Measurements from ENCODE around the gene OSTM1.
"Not testable (repeated sequence)": the region's sequence is repeated elsewhere in the genome, so short reads cannot be mapped to it uniquely, and the experiment has no call there.

Gene OSTM1

GRCh38 chr6:108030211-108030610 is 44.3 kb downstream of the OSTM1 start:
- DNase-seq (ENCODE audit: low read depth) = no peak
- TF ChIP-seq CTCF (IDR thresholded peaks at IDR 0.05; ENCODE audit: low read depth, low read length, missing control alignments) = no peak
- no peak overlapping the region for H3K4me3 ChIP-seq (ENCODE audit: low read depth, low read length)
- in situ Hi-C loops (cut with HindIII; ENCODE audit: low sequenced_read_pairs) = no loop called here

DNA sequence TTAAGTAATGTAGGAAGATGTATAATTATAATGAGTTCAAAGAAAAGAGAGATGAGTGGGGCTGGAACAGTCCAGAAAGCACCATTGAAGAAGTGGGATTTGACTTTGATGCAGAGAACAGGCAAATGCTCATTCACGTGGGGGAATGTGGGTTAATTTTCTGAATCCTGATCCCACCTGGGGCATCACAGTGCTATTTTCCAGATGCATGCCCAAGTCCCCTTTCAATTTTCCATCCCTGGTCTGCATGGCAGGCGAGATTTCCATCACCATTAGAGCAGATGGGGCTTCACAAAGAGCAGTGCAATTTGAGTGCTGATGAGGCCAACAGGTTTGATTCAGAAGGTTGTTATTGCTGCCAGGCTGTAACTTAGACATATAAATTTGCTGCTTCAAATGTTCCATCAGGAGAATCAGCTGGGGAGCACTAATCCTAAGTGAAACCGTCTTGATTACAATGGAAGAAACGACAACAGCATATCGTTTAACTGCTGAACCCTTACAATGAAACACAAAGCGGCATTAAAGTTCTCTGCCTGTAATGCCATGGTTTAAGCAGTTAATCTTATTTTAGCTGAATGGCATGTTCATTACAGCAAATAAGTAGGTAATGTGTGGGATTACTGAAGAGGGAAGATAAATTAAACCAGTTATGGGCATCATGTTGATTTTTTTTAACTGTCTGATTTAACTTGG is 45.2 kb downstream of the OSTM1 start:
- no peak for TF ChIP-seq CTCF (IDR thresholded peaks at IDR 0.05; ENCODE audit: low read depth, low read length, missing control alignments)
- in situ Hi-C loops (cut with HindIII; ENCODE audit: low sequenced_read_pairs) = no loop called here
- DNase-seq (ENCODE audit: low read depth) = no peak
- H3K4me3 ChIP-seq (ENCODE audit: low read depth, low read length) = no peak overlapping the region

DNA sequence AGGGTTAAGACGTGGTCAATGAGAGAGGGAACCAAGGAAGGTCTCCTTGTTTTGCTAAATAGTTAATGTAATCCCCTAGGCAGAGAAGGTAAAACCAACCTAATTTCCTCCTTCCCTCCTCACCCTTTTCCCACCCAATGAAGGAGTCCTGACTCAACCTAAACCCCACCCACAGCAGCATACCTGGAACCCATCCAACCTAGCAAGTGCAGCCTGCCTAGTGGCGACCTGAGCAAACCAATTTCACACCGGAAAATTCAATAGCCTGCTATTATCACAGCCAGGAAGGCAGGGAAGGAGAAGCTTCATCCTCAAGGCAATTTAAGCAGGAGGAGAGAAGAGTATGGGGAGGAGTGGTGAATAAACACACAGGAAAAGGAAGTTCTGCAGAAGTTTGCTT is 46.9 kb downstream of the OSTM1 start:
- in situ Hi-C loops (cut with HindIII; ENCODE audit: low sequenced_read_pairs) = no loop called here
- no peak for TF ChIP-seq CTCF (IDR thresholded peaks at IDR 0.05; ENCODE audit: low read depth, low read length, missing control alignments)
- DNase-seq (ENCODE audit: low read depth) = no peak
- no peak overlapping the region for H3K4me3 ChIP-seq (ENCODE audit: low read depth, low read length)

- no peak overlapping the region for H3K4me3 ChIP-seq (ENCODE audit: low read depth, low read length)
- TF ChIP-seq CTCF (IDR thresholded peaks at IDR 0.05; ENCODE audit: low read depth, low read length, missing control alignments) = no peak
- no peak for DNase-seq (ENCODE audit: low read depth)
- in situ Hi-C loops (cut with HindIII; ENCODE audit: low sequenced_read_pairs) = no loop called here
Observed at GRCh38 chr6:108027056-108027455, 47.5 kb downstream of the OSTM1 start.

DNA sequence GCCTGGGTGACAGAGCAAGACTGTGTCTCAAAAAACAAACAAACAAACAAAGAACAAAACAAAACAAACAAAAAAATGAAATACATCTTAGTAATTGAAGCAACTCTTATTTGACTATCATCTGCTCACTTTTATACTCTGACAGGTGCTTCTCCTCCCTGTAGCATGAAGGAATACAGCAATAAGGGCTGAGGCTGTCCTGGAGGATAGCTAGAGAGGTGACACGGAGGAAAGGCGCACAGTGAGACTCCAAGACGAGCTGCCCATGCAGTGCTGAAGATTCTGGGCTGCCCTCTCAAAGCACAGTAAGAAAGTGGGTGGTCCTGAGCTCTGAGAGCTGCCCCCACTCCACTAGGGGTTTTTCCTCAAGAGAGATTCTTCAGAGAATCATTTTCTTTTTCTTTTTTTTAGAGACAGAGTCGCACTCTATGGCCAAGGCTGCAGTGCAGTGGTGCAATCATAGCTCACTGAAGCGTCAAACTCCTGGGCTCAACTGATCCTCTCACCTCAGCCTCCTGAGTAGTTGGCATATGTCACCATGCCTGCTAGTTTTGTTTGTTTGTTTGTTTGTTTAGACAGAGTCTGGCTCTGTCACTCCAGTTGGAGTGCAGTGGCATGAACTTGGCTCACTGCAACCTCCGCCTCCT is 50.0 kb downstream of the OSTM1 start:
- no peak for TF ChIP-seq CTCF (IDR thresholded peaks at IDR 0.05; ENCODE audit: low read depth, low read length, missing control alignments)

GRCh38 chr6:108020472-108021116 is 53.9 kb downstream of the OSTM1 start:
- TF ChIP-seq CTCF (IDR thresholded peaks at IDR 0.05; ENCODE audit: low read depth, low read length, missing control alignments) = no peak
- DNase-seq (ENCODE audit: low read depth) = no peak
- H3K4me3 ChIP-seq (ENCODE audit: low read depth, low read length) = no peak overlapping the region
- in situ Hi-C loops (cut with HindIII; ENCODE audit: low sequenced_read_pairs) = no loop called here

More for the DNA sequence above, 50.0 kb downstream of the OSTM1 start:
- H3K4me3 ChIP-seq (ENCODE audit: low read depth, low read length) = no peak overlapping the region
- in situ Hi-C loops (cut with HindIII; ENCODE audit: low sequenced_read_pairs) = no loop called here
- no peak for DNase-seq (ENCODE audit: low read depth)

DNA sequence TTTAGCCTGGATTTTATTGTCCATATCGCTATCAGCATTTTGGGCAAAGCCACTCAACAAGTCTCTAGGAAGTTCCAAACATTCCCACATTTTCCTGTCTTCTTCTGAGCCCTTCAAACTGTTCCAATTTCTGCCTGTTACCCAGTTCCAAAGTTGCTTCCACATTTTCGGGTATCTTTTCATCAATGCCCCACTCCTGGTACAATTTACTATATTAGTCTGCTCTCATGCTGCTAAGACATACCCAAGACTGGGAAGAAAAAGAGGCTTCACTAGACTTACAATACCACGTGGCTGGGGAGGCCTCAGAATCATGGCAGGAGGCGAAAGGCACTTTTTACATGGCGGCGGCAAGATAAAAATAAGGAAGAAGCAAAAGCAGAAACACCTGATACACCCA is 58.3 kb downstream of the OSTM1 start:
- H3K4me3 ChIP-seq (ENCODE audit: low read depth, low read length); DNase-seq (ENCODE audit: low read depth); in situ Hi-C loops (cut with HindIII; ENCODE audit: low sequenced_read_pairs): not testable (repeated sequence)

Measured in astrocyte of the cerebellum (primary cell).